SK-N-SH (cell line): ENCODE measurements around the gene CDH23. TPM values are rescaled to one million over a fixed set of nuclear protein-coding genes. Genes with fewer than 3 reads are reported as not detected.

Experiments
- CTCF ChIA-PET: fragments of 300-600, 350-600 bp; formaldehyde crosslinking; extraction: SDS; loops from one replicate; lab custom pipeline; 2021; lab: Yijun Ruan, JAX
- POLR2A ChIA-PET: fragments of 350-600 bp; sonication (Branson Sonifier 250); formaldehyde crosslinking; extraction: SDS; loops from one replicate; lab custom pipeline; 2020; ENCODE audit warnings: antibody characterized with exemption, inconsistent platforms; lab: Yijun Ruan, JAX
- DNase-seq: peaks from one replicate; pipeline ENCODE4 v3.0.0; 2012
- H2AFZ ChIP-seq: fragments of 200-600 bp; sonication (generic); 2 replicates; pipeline ENCODE4 v1.8.1; 2016; ENCODE audit warnings: antibody characterized with exemption, mild to moderate bottlenecking, low read depth
- H3F3A ChIP-seq: fragments of 200-600 bp; sonication (generic); replicated peaks from 2 replicates; pipeline ENCODE3; 2016; ENCODE audit warnings: antibody characterized with exemption, mild to moderate bottlenecking; ENCODE audit not compliant: insufficient read depth
- H3K27ac ChIP-seq, 2 experiments: fragments of 200-500 bp in 1 of 2; fragments of 200-600 bp in 1 of 2; sonication (Bioruptor generic) in 1 of 2; sonication (generic), shearing (Covaris generic) in 1 of 2; 2 replicates each; pipeline versions ENCODE4 v1.5.1 to v1.6.1; 2014 to 2016; ENCODE audit warnings: low read depth in 2 of 2, inconsistent platforms in 1 of 2, low read length in 1 of 2, mild to moderate bottlenecking in 1 of 2, mixed read lengths in 1 of 2
- H3K27me3 ChIP-seq: fragments of 200-600 bp; sonication (generic), shearing (Covaris generic); 2 replicates; pipeline ENCODE4 v1.6.1; 2016; ENCODE audit warnings: mixed run types; ENCODE audit not compliant: insufficient read depth
- H3K36me3 ChIP-seq, 2 experiments: fragments of 200-500 bp in 1 of 2; fragments of 200-600 bp in 1 of 2; sonication (Bioruptor generic) in 1 of 2; sonication (generic) in 1 of 2; replicated peaks in 1 of 2; 2 replicates each; pipeline versions ENCODE3 to v1.5.1; 2014 to 2016; ENCODE audit warnings: low read length in 1 of 2, mild to moderate bottlenecking in 1 of 2; ENCODE audit not compliant: insufficient read depth in 2 of 2, control insufficient read depth in 1 of 2
- H3K4me1 ChIP-seq, 2 experiments: fragments of 200-500 bp in 1 of 2; fragments of 200-600 bp in 1 of 2; sonication (Bioruptor generic) in 1 of 2; sonication (generic), shearing (Covaris generic) in 1 of 2; 2 replicates each; pipeline versions ENCODE4 v1.5.1 to v1.6.1; 2014 to 2016; ENCODE audit warnings: low read depth in 1 of 2, low read length in 1 of 2, mixed run types in 1 of 2; ENCODE audit not compliant: insufficient read depth in 2 of 2, control insufficient read depth in 1 of 2
- H3K4me2 ChIP-seq: fragments of 200-600 bp; sonication (generic), shearing (Covaris generic); 2 replicates; pipeline ENCODE4 v1.6.1; 2017; ENCODE audit warnings: mixed run types
- H3K4me3 ChIP-seq, 2 experiments: fragments of 200-500 bp in 1 of 2; fragments of 200-600 bp in 1 of 2; sonication (Bioruptor generic) in 1 of 2; sonication (generic), shearing (Covaris generic) in 1 of 2; 2 replicates each; pipeline versions ENCODE4 v1.5.1 to v1.8.1; 2014 to 2016; ENCODE audit warnings: low read depth in 2 of 2, inconsistent platforms in 1 of 2, low read length in 1 of 2, mild to moderate bottlenecking in 1 of 2, mixed read lengths in 1 of 2, moderate library complexity in 1 of 2
- H3K79me2 ChIP-seq: fragments of 200-600 bp; sonication (generic); 2 replicates; pipeline ENCODE4 v1.8.1; 2017; ENCODE audit warnings: mild to moderate bottlenecking; ENCODE audit not compliant: insufficient read depth
- H3K9ac ChIP-seq: fragments of 200-600 bp; sonication (generic); 2 replicates; pipeline ENCODE4 v1.6.1; 2017; ENCODE audit warnings: mixed run types
- H3K9me2 ChIP-seq: fragments of 200-600 bp; sonication (generic); 2 replicates; pipeline ENCODE4 v1.6.1; 2017; ENCODE audit warnings: mixed run types
- H3K9me3 ChIP-seq: fragments of 200-600 bp; sonication (generic); 2 replicates; pipeline ENCODE4 v1.6.1; 2017; ENCODE audit warnings: mixed run types, mild to moderate bottlenecking, moderate library complexity
- H4K20me1 ChIP-seq: fragments of 200-600 bp; sonication (generic); 2 replicates; pipeline ENCODE4 v1.6.1; 2017; ENCODE audit warnings: mild to moderate bottlenecking, mixed run types; ENCODE audit not compliant: insufficient read depth
- EZH2phosphoT487 ChIP-seq: fragments of 200-600 bp; sonication (generic); IDR thresholded peaks from 2 replicates; pipeline ENCODE4 v1.6.1; 2017; ENCODE audit warnings: low read depth, mixed run types, mild to moderate bottlenecking, antibody characterized with exemption, moderate library complexity, borderline replicate concordance
- GATA2 ChIP-seq: sonication (generic); formaldehyde crosslinking; IDR thresholded peaks from 2 replicates; pipeline ENCODE4 v1.5.0; 2020; ENCODE audit warnings: mild to moderate bottlenecking, missing genetic modification reagents
- MAX ChIP-seq: IDR thresholded peaks from 2 replicates; pipeline ENCODE4 v1.4.0; 2012; ENCODE audit warnings: low read depth
- MEF2A ChIP-seq: IDR thresholded peaks from 2 replicates; pipeline ENCODE4 v1.4.0; 2012; ENCODE audit warnings: low read depth, borderline replicate concordance
- POLR2AphosphoS5 ChIP-seq: IDR thresholded peaks from 2 replicates; pipeline ENCODE4 v1.6.1; 2012; ENCODE audit warnings: low read depth, low read length
- RAD21 ChIP-seq: IDR thresholded peaks from 2 replicates; pipeline ENCODE4 v1.6.1; 2012; ENCODE audit warnings: mild to moderate bottlenecking, low read length
- RXRA ChIP-seq: IDR thresholded peaks from 2 replicates; pipeline ENCODE4 v1.4.0; 2012; ENCODE audit warnings: low read depth, mild to moderate bottlenecking, borderline replicate concordance
- TEAD4 ChIP-seq: IDR thresholded peaks from 2 replicates; pipeline ENCODE4 v1.4.0; 2012; ENCODE audit warnings: mild to moderate bottlenecking, borderline replicate concordance; ENCODE audit not compliant: insufficient read depth
- USF1 ChIP-seq: IDR thresholded peaks from 2 replicates; pipeline ENCODE4 v1.4.0; 2012; ENCODE audit warnings: low read depth, borderline replicate concordance
- ZBTB33 ChIP-seq: IDR thresholded peaks from 2 replicates; pipeline ENCODE4 v1.4.0; 2012; ENCODE audit warnings: low read depth, borderline replicate concordance
- whole genome bisulfite sequencing: methylation state at CpG from one replicate; pipeline ENCODE4 v1.1.6; 2017; ENCODE audit warnings: low lambda C conversion rate; 5-methylcytosine and 5-hydroxymethylcytosine counted together
- polyA plus RNA-seq, 3 experiments: library from polyadenylated mRNA; depleted of rRNA; stranded (reverse); fragments of >200 nt; gene quantifications; 2 replicates each; pipeline ENCODE4 v1.2.3, GENCODE V29; 2012

The CDH23 gene
- polyA plus RNA-seq, 1 of the 3 experiments (the other 2 are of a cell fraction): 0.03 TPM

- Histone ChIP-seq H3K79me2 (no peaks in the 10 kb centered on the region), H3K9me3 (no peaks in the 10 kb centered on the region), H3F3A (no peaks in the 10 kb centered on the region), H3K9ac (no peak overlapping the region), H4K20me1 (no peaks in the 10 kb centered on the region), H3K27ac (no peak overlapping the region; a peak in 1 of 4 replicates), H3K4me2 (no peak overlapping the region), H3K27me3 (peaks cover 63% of the 10 kb centered on the region), H2AFZ (no peak overlapping the region), H3K36me3 (no peaks in the 10 kb centered on the region), H3K4me3 (no peak overlapping the region), H3K9me2 (no peaks in the 10 kb centered on the region), H3K4me1 (peaks cover 0 to 29% of the 10 kb centered on the region in 2 experiments; a peak in 1 of 4 replicates)
- TF ChIP-seq GATA2 (CRISPR knock-in tag) (peak; percentile 58; the same call in 1 of the 2 replicates), RAD21 (no peak)
- DNase-seq: peak; percentile 66
- WGBS: 52% methylated on average over 4 of the region's 7 CpGs
- ChIA-PET CTCF (interaction anchor here (1.0 kb wide), 1 partner anchor 25 kb away, joined by 3 read pairs; no protein-coding TSS in a partner anchor), POLR2A (no interaction called here)
Observed at GRCh38 chr10:71542478-71542877, 145.8 kb downstream of the CDH23 start.

- H3K36me3 ChIP-seq: no peaks in the 10 kb centered on the region
- H3K9ac ChIP-seq: no peak overlapping the region
- no peak for DNase-seq
- H3K27me3 ChIP-seq: peaks cover 52% of the 10 kb centered on the region
- H3K4me2 ChIP-seq: no peak overlapping the region
- WGBS: 24% methylated on average over 3 of the region's 3 CpGs
- H3K9me2 ChIP-seq: no peaks in the 10 kb centered on the region
- H4K20me1 ChIP-seq: no peaks in the 10 kb centered on the region
- no peaks in the 10 kb centered on the region for H3K9me3 ChIP-seq
- ChIA-PET POLR2A (no interaction called here), CTCF (interaction anchor here (0.8 to 1.7 kb wide), 3 partner anchors 27 to 66 kb away, joined by 3 to 8 read pairs (median 3); no protein-coding TSS in a partner anchor)
- H3K79me2 ChIP-seq: no peaks in the 10 kb centered on the region
- H3K27ac ChIP-seq: no peak overlapping the region; a peak in 1 of 4 replicates
- no peak overlapping the region for H3K4me3 ChIP-seq
- H3F3A ChIP-seq: no peaks in the 10 kb centered on the region
- H3K4me1 ChIP-seq: peaks cover 0 to 35% of the 10 kb centered on the region in 2 experiments; a peak in 1 of 4 replicates
- TF ChIP-seq USF1 (no peak), EZH2phosphoT487 (no peak), MAX (no peak), ZBTB33 (no peak), RXRA (no peak), POLR2AphosphoS5 (no peak), TEAD4 (no peak), MEF2A (no peak)
- H2AFZ ChIP-seq: no peak overlapping the region
Observed at GRCh38 chr10:71543608-71544170, 147.0 kb downstream of the CDH23 start.
